ENCODE measurements around the gene PRR14. TPM values are rescaled to one million over a fixed set of nuclear protein-coding genes. Genes with fewer than 3 reads are reported as not detected.

Gene PRR14
- total RNA-seq, 1 donor from 2014 or later: 22.6 TPM

DNA sequence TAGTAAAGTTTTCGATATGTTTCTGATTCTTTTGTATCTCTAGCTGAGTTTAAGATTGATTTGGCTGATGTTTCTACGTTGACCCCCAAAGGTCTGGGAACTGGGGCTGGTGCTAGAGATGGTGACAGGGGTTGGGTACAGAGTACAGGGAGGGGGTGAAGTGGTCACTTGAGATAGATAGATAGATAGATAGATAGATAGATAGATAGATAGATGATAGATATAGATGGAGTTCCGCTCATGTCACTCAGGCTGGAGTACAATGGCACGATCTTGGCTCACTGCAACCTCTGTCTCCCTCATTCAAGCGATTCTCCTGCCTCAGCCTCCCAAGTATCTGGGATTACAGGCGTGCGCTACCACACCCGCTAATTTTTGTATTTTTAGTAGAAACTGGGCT, 5.6 kb downstream of the PRR14 start:
- no peaks in the 10 kb centered on the region for H3K36me3 ChIP-seq (ENCODE audit: control insufficient read depth, insufficient read depth, low read length)
- TF ChIP-seq, protein P1, sequence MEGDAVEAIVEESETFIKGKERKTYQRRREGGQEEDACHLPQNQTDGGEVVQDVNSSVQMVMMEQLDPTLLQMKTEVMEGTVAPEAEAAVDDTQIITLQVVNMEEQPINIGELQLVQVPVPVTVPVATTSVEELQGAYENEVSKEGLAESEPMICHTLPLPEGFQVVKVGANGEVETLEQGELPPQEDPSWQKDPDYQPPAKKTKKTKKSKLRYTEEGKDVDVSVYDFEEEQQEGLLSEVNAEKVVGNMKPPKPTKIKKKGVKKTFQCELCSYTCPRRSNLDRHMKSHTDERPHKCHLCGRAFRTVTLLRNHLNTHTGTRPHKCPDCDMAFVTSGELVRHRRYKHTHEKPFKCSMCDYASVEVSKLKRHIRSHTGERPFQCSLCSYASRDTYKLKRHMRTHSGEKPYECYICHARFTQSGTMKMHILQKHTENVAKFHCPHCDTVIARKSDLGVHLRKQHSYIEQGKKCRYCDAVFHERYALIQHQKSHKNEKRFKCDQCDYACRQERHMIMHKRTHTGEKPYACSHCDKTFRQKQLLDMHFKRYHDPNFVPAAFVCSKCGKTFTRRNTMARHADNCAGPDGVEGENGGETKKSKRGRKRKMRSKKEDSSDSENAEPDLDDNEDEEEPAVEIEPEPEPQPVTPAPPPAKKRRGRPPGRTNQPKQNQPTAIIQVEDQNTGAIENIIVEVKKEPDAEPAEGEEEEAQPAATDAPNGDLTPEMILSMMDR (IDR thresholded peaks at IDR 0.05; ENCODE audit: insufficient read depth, low read length, poor library complexity, severe bottlenecking): no peak
- H3K27me3 ChIP-seq (ENCODE audit: control insufficient read depth, insufficient read depth, low read length): no peaks in the 10 kb centered on the region
- H3K4me3 ChIP-seq (ENCODE audit: low read depth, low read length): no peak overlapping the region
- no peak for DNase-seq (ENCODE audit: low read depth)

DNA sequence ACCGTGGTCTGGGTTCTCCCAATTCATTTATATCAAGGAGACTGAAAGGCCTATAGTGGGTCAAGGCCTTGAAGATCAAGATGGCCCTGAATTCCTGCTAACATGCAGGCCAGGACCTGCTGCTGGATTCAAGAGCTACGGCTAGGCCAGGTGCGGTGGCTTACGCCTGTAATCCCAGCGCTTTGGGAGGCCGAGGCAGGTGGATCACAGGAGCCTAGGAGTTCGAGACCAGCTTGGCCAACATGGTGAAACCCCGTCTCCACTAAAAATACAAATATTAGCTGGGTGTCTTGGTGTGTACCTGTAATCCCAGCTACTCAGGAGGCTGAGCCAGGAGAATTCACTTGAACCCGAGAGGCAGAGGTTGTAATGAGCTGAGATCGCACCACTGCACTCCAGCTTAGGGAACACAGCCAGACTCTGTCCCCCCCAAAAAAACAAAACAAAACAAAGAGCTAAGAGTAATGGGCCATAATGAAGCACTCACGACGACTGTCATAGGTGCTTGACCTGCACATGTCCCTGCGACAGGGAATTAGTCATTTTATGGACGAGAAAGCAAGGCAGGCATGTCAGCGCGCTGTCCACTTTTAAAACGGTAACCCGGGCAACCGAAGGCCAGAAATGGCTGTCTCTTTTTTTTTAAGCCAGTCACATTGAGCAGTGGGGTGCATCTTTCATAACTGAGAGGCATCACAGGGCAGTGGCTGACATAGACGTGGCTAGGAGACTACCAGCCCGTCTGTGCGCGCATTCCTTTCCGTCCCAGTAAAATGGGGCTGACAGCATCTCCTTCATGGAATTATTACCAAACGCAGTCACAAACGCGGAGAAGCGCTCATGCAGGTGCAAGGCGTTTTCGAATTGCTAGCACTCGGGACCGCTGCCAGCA, 6.5 kb downstream of the PRR14 start:
- no peak for DNase-seq (ENCODE audit: low read depth)
- no peaks in the 10 kb centered on the region for H3K36me3 ChIP-seq (ENCODE audit: control insufficient read depth, insufficient read depth, low read length)
- peak overlapping the region; percentile 38 for H3K4me3 ChIP-seq (ENCODE audit: low read depth, low read length)
- no peaks in the 10 kb centered on the region for H3K27me3 ChIP-seq (ENCODE audit: control insufficient read depth, insufficient read depth, low read length)
- TF ChIP-seq, protein P1 (IDR thresholded peaks at IDR 0.05; ENCODE audit: insufficient read depth, low read length, poor library complexity, severe bottlenecking): no peak

DNA sequence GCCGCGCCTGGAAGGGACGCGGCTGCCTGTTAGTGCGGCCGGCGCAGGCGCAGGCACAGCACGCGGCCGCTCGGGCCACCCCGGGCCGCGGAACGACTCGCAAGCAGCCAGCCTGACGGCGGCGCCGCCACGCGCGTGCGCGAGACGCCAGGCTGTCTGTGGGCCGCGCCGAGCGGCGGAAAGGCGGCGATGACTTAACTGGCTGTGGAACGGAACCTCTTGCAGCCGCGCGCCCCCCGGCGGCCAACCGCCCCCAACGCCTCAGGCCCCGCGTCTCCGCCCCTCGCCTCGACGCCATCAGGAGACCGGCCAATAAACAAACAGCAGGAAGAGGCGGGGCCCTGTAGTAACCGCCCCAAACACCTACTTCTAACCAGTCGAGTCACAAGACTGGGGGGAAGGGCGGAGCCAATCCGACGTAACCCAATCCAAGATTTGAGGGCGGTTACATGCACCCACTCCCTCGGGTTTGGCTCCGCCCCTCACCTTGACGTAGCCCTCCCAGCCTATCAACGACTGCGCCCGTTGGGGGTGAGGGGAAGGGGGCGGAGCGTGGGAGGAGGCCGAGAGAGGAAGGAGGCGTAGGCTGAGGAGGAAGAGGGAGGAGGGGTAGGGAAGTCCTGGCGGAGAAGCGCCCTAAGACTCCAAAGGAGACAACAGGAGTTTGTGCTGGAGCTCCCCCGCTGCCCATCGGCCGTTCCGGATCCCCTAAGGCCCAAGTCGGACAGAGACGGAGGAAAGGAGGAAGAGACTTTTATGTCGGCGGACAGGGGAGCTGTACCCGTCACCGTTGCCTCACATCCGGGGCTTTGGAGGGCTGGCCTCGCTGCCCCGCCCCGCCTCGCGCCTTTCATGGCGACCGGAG, 7.3 kb downstream of the PRR14 start, which contains the start of gene FBRS:
FBRS (plus strand) TSS at position 566 of the 865 bp plus-strand sequence. CDS start 1,088 bp downstream, outside the sequence.
- no peaks in the 10 kb centered on the region for H3K36me3 ChIP-seq (ENCODE audit: control insufficient read depth, insufficient read depth, low read length)
- DNase-seq (ENCODE audit: low read depth): peak; percentile 100

DNA sequence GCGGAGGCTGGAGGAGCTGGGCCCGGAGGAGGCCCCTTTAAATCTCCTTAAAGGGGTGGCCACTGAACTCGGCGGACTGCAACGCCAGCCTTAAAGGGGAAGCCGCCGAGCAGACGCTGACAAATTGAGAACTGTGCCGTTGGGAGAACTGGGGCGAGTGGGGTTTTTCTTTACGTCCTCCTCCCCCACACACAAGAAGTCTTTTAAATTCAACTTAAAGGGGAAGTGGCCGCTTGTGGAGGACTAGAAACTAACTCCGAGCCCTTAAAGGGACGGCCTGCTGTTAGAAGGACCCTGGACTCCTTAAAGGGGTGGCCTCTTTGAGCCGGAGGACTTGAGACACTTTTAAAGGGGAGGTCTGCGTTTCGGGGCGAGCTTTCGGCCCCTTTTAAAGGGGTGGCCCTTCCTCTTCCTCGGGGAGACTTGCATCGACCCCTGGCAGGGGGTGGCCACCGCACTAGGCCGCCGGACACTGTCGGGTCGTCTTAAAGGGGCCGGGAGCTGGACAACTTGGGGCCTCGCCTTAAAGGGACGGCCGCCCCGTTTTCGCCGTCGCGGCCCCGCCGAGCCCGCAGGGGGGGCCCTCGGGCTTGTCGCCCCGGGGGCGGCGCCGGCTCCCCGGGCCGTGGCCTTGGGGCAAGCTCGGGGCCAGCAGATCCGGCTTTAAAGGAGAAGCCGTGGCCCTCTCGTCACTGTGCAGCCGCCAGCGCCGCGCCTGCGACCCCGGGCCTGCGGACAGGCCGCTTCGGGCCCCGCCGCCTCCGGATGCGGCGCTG, 8.2 kb downstream of the PRR14 start:
- DNase-seq (ENCODE audit: low read depth): peak; percentile 77
- Histone ChIP-seq H3K27me3 (ENCODE audit: control insufficient read depth, insufficient read depth, low read length) (no peaks in the 10 kb centered on the region), H3K4me3 (ENCODE audit: low read depth, low read length) (peak overlapping the region; percentile 82), H3K36me3 (ENCODE audit: control insufficient read depth, insufficient read depth, low read length) (no peaks in the 10 kb centered on the region)
- TF ChIP-seq, protein P1 (IDR thresholded peaks at IDR 0.05; ENCODE audit: insufficient read depth, low read length, poor library complexity, severe bottlenecking): no peak

More for the DNA sequence above, 7.3 kb downstream of the PRR14 start, which contains the start of gene FBRS:
- TF ChIP-seq, protein P1 (IDR thresholded peaks at IDR 0.05; ENCODE audit: insufficient read depth, low read length, poor library complexity, severe bottlenecking): peak; percentile 59
- Histone ChIP-seq H3K27me3 (ENCODE audit: control insufficient read depth, insufficient read depth, low read length) (no peaks in the 10 kb centered on the region), H3K4me3 (ENCODE audit: low read depth, low read length) (peak within 1 kb of the TSS; percentile 82)
